ENCODE data around the gene CPA1.

DNA sequence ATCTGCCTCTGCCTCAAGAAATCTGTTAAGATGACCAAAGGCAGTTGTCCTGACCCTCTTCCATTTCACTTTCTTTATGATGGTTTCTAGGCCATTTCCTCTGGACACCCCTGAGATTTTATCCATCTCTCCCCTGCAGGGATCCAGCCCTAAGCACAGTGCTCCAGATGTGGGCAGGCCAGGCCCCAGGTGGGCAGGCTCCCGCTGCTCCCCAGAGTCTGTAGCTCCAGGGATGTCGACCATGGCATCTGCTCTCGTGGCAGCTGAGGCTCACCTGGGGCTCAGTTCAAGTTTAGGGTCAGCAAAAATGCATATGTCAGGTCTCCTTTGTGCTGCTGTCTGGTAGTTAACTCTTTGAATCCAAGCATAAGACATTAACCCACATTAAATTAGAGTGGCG lies 48.7 kb downstream of the CPA1 start:
- TF ChIP-seq, protein P1, sequence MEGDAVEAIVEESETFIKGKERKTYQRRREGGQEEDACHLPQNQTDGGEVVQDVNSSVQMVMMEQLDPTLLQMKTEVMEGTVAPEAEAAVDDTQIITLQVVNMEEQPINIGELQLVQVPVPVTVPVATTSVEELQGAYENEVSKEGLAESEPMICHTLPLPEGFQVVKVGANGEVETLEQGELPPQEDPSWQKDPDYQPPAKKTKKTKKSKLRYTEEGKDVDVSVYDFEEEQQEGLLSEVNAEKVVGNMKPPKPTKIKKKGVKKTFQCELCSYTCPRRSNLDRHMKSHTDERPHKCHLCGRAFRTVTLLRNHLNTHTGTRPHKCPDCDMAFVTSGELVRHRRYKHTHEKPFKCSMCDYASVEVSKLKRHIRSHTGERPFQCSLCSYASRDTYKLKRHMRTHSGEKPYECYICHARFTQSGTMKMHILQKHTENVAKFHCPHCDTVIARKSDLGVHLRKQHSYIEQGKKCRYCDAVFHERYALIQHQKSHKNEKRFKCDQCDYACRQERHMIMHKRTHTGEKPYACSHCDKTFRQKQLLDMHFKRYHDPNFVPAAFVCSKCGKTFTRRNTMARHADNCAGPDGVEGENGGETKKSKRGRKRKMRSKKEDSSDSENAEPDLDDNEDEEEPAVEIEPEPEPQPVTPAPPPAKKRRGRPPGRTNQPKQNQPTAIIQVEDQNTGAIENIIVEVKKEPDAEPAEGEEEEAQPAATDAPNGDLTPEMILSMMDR (IDR thresholded peaks at IDR 0.05; ENCODE audit: borderline replicate concordance, extremely low read depth, low read length, poor library complexity, severe bottlenecking): no peak
- TF ChIP-seq EZH2 (IDR thresholded peaks at IDR 0.05; ENCODE audit: borderline replicate concordance, low read depth, low read length, severe bottlenecking): no peak
